Osteoblast (primary cell): Measurements from ENCODE around the gene EEF1A1. TPM values are rescaled to one million over a fixed set of nuclear protein-coding genes. Genes with fewer than 3 reads are reported as not detected.
A peak's percentile ranks its signal among the peaks of the same experiment; 100 is the strongest.

Experiments
- DNase-seq: peaks from one replicate; pipeline ENCODE4 v3.0.0; 2011; ENCODE audit warnings: low spot score, mixed read lengths; ENCODE audit not compliant: insufficient read length; ENCODE audit errors: missing footprints
- H2AFZ ChIP-seq: 2 replicates; pipeline ENCODE4 v1.6.0; 2011; ENCODE audit warnings: mild to moderate bottlenecking, low read length
- H3K27ac ChIP-seq: 2 replicates; pipeline ENCODE4 v1.5.1; 2011; ENCODE audit warnings: mild to moderate bottlenecking, low read depth, low read length, moderate library complexity
- H3K27me3 ChIP-seq: 2 replicates; pipeline ENCODE4 v1.6.0; 2012; ENCODE audit warnings: mild to moderate bottlenecking, control low read depth, inconsistent platforms, low read length, moderate library complexity; ENCODE audit not compliant: insufficient read depth
- H3K36me3 ChIP-seq: 2 replicates; pipeline ENCODE4 v1.5.1; 2011; ENCODE audit warnings: mild to moderate bottlenecking, low read length, control low read depth, moderate library complexity; ENCODE audit not compliant: insufficient read depth
- H3K4me1 ChIP-seq: 2 replicates; pipeline ENCODE4 v1.5.1; 2011; ENCODE audit warnings: mild to moderate bottlenecking, low read length, control low read depth, moderate library complexity; ENCODE audit not compliant: insufficient read depth
- H3K4me2 ChIP-seq: 2 replicates; pipeline ENCODE4 v1.6.0; 2011; ENCODE audit warnings: mild to moderate bottlenecking, low read length; ENCODE audit not compliant: insufficient read depth
- H3K4me3 ChIP-seq: fragments of 200-600 bp; sonication (generic); 3 replicates; pipeline ENCODE4 v1.5.1; 2012; ENCODE audit warnings: mild to moderate bottlenecking, low read length, inconsistent platforms; ENCODE audit not compliant: insufficient read depth
- H3K79me2 ChIP-seq: 2 replicates; pipeline ENCODE4 v1.6.0; 2012; ENCODE audit warnings: mild to moderate bottlenecking, low read length, control low read depth, inconsistent platforms; ENCODE audit not compliant: insufficient read depth
- H3K9me3 ChIP-seq: 2 replicates; pipeline ENCODE4 v1.5.1; 2011; ENCODE audit warnings: low read depth, low read length, control low read depth
- H4K20me1 ChIP-seq: 2 replicates; pipeline ENCODE4 v1.6.0; 2012; ENCODE audit warnings: mild to moderate bottlenecking, low read length, control low read depth; ENCODE audit not compliant: insufficient read depth
- CTCF ChIP-seq: IDR thresholded peaks from 2 replicates; pipeline ENCODE4 v1.5.1; 2011; ENCODE audit warnings: mild to moderate bottlenecking, low read depth, low read length, moderate library complexity; ENCODE audit errors: extremely low read depth
- total RNA-seq: library from RNA; depleted of rRNA; stranded (reverse); fragments of >200 nt; gene quantifications from 2 replicates; pipeline ENCODE4 v1.2.3, GENCODE V29; 2012

EEF1A1 gene
- total RNA-seq, 1 donor: 19,513 TPM

- Histone ChIP-seq H3K36me3 (peaks cover 52% of the 10 kb centered on the region), H4K20me1 (peaks cover 56% of the 10 kb centered on the region), H3K4me3 (no peak overlapping the region), H3K27me3 (no peaks in the 10 kb centered on the region), H3K27ac (peak overlapping the region; percentile 63), H3K9me3 (no peaks in the 10 kb centered on the region), H2AFZ (no peak overlapping the region), H3K79me2 (peaks cover 30% of the 10 kb centered on the region), H3K4me1 (peaks cover 9% of the 10 kb centered on the region), H3K4me2 (no peak overlapping the region)
- no peak for DNase-seq
- TF ChIP-seq CTCF: no peak
Measured at GRCh38 chr6:73515204-73515655, 5.6 kb downstream of the EEF1A1 start.

GRCh38 chr6:73514746-73515110 lies 6.1 kb downstream of the EEF1A1 start:
- DNase-seq: no peak
- no peak overlapping the region for H2AFZ ChIP-seq
- TF ChIP-seq CTCF: no peak
- H3K4me2 ChIP-seq: no peak overlapping the region
- no peaks in the 10 kb centered on the region for H3K9me3 ChIP-seq
- peaks cover 25% of the 10 kb centered on the region for H3K79me2 ChIP-seq
- peak overlapping the region; percentile 63 for H3K27ac ChIP-seq
- no peaks in the 10 kb centered on the region for H3K27me3 ChIP-seq
- peaks cover 47% of the 10 kb centered on the region for H3K36me3 ChIP-seq
- no peak overlapping the region for H3K4me3 ChIP-seq
- peaks cover 51% of the 10 kb centered on the region for H4K20me1 ChIP-seq
- peaks cover 9% of the 10 kb centered on the region for H3K4me1 ChIP-seq

- Histone ChIP-seq H3K9me3 (no peaks in the 10 kb centered on the region), H3K27ac (no peak overlapping the region), H2AFZ (no peak overlapping the region), H3K79me2 (peaks cover 13% of the 10 kb centered on the region), H4K20me1 (peaks cover 39% of the 10 kb centered on the region), H3K36me3 (peaks cover 35% of the 10 kb centered on the region), H3K4me3 (no peak overlapping the region), H3K4me2 (no peak overlapping the region), H3K27me3 (no peaks in the 10 kb centered on the region), H3K4me1 (peaks cover 9% of the 10 kb centered on the region)
- DNase-seq: no peak
- TF ChIP-seq CTCF: no peak
Measured at GRCh38 chr6:73513496-73513854, 7.4 kb downstream of the EEF1A1 start.

GRCh38 chr6:73511796-73512195 lies 9.0 kb downstream of the EEF1A1 start:
- no peak overlapping the region for H2AFZ ChIP-seq
- no peak overlapping the region for H3K4me2 ChIP-seq
- peaks cover under 1% of the 10 kb centered on the region for H3K79me2 ChIP-seq
- DNase-seq: no peak
- no peaks in the 10 kb centered on the region for H3K27me3 ChIP-seq
- no peak overlapping the region for H3K4me3 ChIP-seq
- no peak overlapping the region for H3K27ac ChIP-seq
- peaks cover 30% of the 10 kb centered on the region for H4K20me1 ChIP-seq
- no peak for TF ChIP-seq CTCF
- peaks cover 6% of the 10 kb centered on the region for H3K4me1 ChIP-seq
- H3K36me3 ChIP-seq: peaks cover 21% of the 10 kb centered on the region
- H3K9me3 ChIP-seq: no peaks in the 10 kb centered on the region
